ENCODE results near the gene FBXW2.

Gene FBXW2

DNA sequence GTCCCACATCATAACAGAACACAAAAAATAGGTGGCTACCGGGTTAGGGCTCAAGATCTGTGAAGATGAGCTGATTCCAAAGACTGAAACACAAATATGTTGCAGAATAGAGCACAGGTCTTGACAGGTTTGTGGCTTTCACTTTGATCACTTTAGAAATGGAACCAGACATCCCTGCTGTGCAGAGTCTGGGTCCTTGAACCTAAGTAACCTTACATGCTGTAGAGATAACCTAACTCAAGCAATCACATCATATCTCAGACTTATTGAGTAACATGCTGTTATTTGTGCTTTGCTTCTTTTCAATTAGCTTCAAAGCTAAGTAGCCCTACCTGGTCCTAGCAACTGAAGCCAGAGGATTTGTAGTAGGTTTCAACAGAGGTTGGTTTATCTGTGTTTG lies 24.3 kb downstream of the FBXW2 start:
- TF ChIP-seq, protein P1, sequence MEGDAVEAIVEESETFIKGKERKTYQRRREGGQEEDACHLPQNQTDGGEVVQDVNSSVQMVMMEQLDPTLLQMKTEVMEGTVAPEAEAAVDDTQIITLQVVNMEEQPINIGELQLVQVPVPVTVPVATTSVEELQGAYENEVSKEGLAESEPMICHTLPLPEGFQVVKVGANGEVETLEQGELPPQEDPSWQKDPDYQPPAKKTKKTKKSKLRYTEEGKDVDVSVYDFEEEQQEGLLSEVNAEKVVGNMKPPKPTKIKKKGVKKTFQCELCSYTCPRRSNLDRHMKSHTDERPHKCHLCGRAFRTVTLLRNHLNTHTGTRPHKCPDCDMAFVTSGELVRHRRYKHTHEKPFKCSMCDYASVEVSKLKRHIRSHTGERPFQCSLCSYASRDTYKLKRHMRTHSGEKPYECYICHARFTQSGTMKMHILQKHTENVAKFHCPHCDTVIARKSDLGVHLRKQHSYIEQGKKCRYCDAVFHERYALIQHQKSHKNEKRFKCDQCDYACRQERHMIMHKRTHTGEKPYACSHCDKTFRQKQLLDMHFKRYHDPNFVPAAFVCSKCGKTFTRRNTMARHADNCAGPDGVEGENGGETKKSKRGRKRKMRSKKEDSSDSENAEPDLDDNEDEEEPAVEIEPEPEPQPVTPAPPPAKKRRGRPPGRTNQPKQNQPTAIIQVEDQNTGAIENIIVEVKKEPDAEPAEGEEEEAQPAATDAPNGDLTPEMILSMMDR (IDR thresholded peaks at IDR 0.05; ENCODE audit: low read depth, low read length), result no peak
- DNase-seq (ENCODE audit: extremely low read depth, low read depth), result no peak

DNA sequence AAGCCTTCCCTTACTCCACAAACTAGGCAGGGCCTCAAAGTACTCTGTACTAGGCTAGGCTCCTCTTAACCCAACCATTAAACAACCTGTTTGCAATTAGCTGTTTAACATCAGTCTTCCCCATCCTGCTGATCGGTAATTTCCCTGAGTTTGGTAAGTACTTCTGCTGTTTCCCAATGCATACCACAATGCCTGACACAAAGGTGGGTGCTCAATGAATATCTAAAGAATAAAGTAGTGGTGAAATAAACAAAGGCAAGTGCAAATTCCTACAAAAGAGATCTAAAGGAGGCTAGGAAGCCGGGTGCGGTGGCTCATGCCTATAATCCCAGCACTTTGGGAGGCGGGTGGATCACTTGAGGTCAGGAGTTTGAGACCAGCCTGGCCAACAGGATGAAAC lies 25.0 kb downstream of the FBXW2 start:
- DNase-seq (ENCODE audit: extremely low read depth, low read depth), result no peak
- TF ChIP-seq, protein P1 (IDR thresholded peaks at IDR 0.05; ENCODE audit: low read depth, low read length), result no peak

DNA sequence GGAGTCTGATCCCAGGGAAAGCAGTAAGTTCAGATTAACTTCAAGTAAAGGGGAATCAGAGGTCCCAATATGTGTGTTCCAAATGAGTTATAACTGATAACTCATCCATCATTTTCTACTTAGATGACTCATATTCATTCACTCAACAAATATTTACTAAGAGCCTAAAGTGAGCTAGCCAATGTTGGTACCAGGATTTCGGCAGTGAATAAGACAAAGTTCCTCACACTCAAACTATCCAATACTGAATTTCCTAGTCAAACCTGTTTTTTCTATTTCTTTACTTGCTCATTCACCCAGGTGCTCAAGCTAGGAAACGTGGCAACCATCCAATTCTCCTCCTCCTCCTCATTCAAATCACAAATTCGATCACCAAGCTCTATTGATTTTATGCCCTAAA lies 25.8 kb downstream of the FBXW2 start:
- no peak for DNase-seq (ENCODE audit: extremely low read depth, low read depth)
- TF ChIP-seq, protein P1 (IDR thresholded peaks at IDR 0.05; ENCODE audit: low read depth, low read length), result no peak

DNA sequence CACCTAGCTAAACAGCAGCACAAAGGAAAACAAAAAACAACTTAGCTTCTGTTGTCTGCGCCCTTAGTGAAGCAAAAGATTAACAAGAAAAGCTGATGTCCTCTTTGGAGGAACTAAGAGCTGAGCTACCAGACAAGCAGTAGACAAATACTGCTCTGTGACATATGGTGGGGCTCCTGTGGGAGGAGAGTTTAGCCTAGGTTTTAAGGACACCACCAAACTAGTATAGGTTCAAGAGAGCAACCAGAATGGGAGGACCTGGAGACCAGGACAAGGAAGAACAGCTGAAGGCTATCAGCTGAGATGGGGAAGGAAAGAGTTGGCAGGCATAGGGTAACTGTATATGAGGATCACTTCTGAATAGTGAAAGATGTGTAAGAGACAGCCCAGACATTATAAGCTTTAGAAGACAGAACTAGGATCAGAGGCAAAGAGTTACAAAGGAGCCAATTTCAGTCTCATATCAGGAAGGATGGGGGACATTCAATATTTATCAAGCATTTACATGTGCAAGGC lies 27.2 kb downstream of the FBXW2 start:
- TF ChIP-seq, protein P1 (IDR thresholded peaks at IDR 0.05; ENCODE audit: low read depth, low read length), result no peak
- DNase-seq (ENCODE audit: extremely low read depth, low read depth), result no peak

DNA sequence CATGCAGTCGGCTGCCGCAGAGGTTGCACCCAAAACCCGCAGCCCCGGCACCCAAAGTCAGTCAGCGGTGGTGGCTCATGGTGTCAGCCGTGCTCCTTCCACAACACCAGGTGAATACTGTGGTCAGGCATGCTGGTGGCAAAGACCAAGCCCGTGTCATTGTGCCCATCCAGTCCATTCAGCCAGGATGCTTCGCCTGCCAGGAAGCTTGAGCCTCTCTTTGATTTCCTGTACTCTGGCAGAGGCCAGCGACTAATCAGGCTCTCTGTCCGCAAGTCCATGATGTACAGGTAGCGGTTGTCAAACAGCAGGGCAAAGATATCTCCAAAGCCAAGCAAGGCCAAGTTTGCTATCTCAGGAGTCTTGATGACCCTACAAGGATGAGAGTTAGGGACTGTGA lies 28.7 kb downstream of the FBXW2 start:
- TF ChIP-seq, protein P1 (IDR thresholded peaks at IDR 0.05; ENCODE audit: low read depth, low read length), result no peak
- no peak for DNase-seq (ENCODE audit: extremely low read depth, low read depth)

DNA sequence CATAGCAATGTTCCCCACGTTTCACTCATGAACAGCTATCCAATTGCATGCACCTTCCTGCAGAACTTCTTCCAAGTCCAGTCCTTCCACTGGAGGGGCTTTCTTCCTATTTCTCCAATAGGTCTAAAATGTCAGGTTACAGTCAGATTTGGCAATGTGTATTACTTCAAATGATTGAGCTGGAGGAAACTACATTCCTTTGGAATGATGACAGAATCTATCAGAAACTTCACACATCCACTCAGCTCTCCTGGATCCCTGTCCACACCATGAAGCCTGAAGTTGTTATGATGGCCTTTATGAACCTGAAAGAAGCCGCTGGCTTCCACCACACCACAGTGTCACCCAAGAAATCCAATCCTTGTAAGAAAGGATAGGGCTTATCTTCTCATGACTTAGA lies 32.2 kb downstream of the FBXW2 start:
- DNase-seq (ENCODE audit: extremely low read depth, low read depth), result no peak
- TF ChIP-seq, protein P1 (IDR thresholded peaks at IDR 0.05; ENCODE audit: low read depth, low read length), result no peak

DNA sequence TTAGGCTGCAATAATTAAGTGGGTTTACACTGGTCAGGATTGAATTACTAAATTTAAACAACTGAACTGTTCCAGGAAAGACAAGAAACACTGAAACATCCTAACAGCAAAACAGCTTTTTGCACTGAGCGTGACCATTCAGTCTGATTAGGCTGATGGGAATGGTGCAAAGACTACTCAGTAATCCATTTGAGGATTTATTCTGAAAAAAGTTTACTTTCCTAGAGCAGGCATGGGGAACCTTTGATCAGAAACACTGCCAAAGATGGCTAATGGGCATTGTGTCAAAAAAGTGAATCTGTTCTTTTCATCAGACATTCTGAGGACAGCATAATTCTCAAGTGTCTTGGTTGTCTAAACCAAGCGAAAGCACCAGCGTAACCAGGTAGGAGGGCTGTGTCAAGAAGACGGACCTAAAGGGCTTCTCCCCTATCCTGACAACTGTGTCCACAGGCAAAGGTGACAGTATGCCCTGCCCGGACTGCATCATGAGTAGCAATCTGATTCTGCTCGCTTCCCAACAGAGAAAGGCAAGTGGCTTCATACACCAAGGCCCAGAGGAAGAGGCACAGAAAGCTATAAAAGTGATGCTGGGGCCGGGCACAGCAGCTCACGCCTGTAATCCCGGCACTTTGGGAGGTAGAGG lies 33.3 kb downstream of the FBXW2 start:
- TF ChIP-seq, protein P1 (IDR thresholded peaks at IDR 0.05; ENCODE audit: low read depth, low read length), result no peak
- no peak for DNase-seq (ENCODE audit: extremely low read depth, low read depth)

Data from AG09319 (cell line).